BLaER1 treated with 17β-estradiol and CSF1 and Interleukin-3, amounts not matched to agents 10 nM and 100 nM (cell line): ENCODE data around the gene NUP133.

Experiments
- H3K27ac ChIP-seq, 11 experiments: shearing (Covaris generic); formaldehyde crosslinking; 2 replicates each; pipeline ENCODE4 v1.8.1; 2022
- H3K27me3 ChIP-seq, 11 experiments: shearing (Covaris generic); formaldehyde crosslinking; 2 replicates each; pipeline ENCODE4 v1.8.1; 2022
- H3K36me3 ChIP-seq, 11 experiments: shearing (Covaris generic); formaldehyde crosslinking; 2 replicates each; pipeline ENCODE4 v1.8.1; 2022
- H3K4me1 ChIP-seq, 10 experiments: shearing (Covaris generic); formaldehyde crosslinking; 2 replicates each; pipeline ENCODE4 v1.8.1; 2022
- H3K4me2 ChIP-seq, 11 experiments: shearing (Covaris generic); formaldehyde crosslinking; 2 replicates each; pipeline ENCODE4 v1.8.1; 2022
- H3K4me3 ChIP-seq, 10 experiments: shearing (Covaris generic); formaldehyde crosslinking; 2 replicates each; pipeline ENCODE4 v1.8.1; 2022
- H3K9ac ChIP-seq, 11 experiments: shearing (Covaris generic); formaldehyde crosslinking; 2 replicates each; pipeline ENCODE4 v1.8.1; 2022
- H3K9me3 ChIP-seq, 11 experiments: shearing (Covaris generic); formaldehyde crosslinking; replicated peaks in 1 of 11; 2 replicates each; pipeline ENCODE4 v1.8.1; 2022
- H4K20me1 ChIP-seq, 11 experiments: shearing (Covaris generic); formaldehyde crosslinking; 2 replicates each; pipeline ENCODE4 v1.8.1; 2022
- Cebpa-rat ChIP-seq, 11 experiments: shearing (Covaris generic); IDR thresholded peaks; 2 replicates each; pipeline ENCODE4 v1.8.1; 2022

The NUP133 gene

GRCh38 chr1:229448354-229448753 is 59.8 kb downstream of the NUP133 start:
- H3K27me3 ChIP-seq = no peaks in the 10 kb centered on the region
- H3K9me3 ChIP-seq = no peaks in the 10 kb centered on the region
- H3K27ac ChIP-seq = no peak overlapping the region
- no peaks in the 10 kb centered on the region for H3K4me1 ChIP-seq
- no peak overlapping the region for H3K4me3 ChIP-seq
- H3K36me3 ChIP-seq = peaks cover 81 to 100% (median 91%) of the 10 kb centered on the region in 11 experiments
- H3K9ac ChIP-seq = no peak overlapping the region
- TF ChIP-seq Cebpa-rat (IDR thresholded peaks at IDR 0.05) = no peak
- H3K4me2 ChIP-seq = no peak overlapping the region
- no peaks in the 10 kb centered on the region for H4K20me1 ChIP-seq

GRCh38 chr1:229447809-229448252 is 60.3 kb downstream of the NUP133 start:
- H3K4me3 ChIP-seq = no peak overlapping the region
- H3K36me3 ChIP-seq = peaks cover 86 to 100% (median 93%) of the 10 kb centered on the region in 11 experiments
- H3K27me3 ChIP-seq = no peaks in the 10 kb centered on the region
- no peaks in the 10 kb centered on the region for H4K20me1 ChIP-seq
- TF ChIP-seq Cebpa-rat (IDR thresholded peaks at IDR 0.05) = no peak
- H3K9ac ChIP-seq = no peak overlapping the region
- no peak overlapping the region for H3K4me2 ChIP-seq
- H3K4me1 ChIP-seq = no peaks in the 10 kb centered on the region
- H3K27ac ChIP-seq = no peak overlapping the region
- no peaks in the 10 kb centered on the region for H3K9me3 ChIP-seq

GRCh38 chr1:229445828-229446227 is 62.3 kb downstream of the NUP133 start:
- TF ChIP-seq Cebpa-rat (IDR thresholded peaks at IDR 0.05) = no peak
- Histone ChIP-seq H3K4me1 (no peaks in the 10 kb centered on the region), H3K27ac (no peak overlapping the region), H3K9ac (no peak overlapping the region), H3K36me3 (peaks cover 86 to 100% (median 93%) of the 10 kb centered on the region in 11 experiments), H3K4me3 (no peak overlapping the region), H3K9me3 (no peaks in the 10 kb centered on the region), H3K4me2 (no peak overlapping the region), H3K27me3 (no peaks in the 10 kb centered on the region), H4K20me1 (peaks cover 0 to under 1% (median 0%) of the 10 kb centered on the region in 11 experiments; a peak in 1 of 22 replicates)

- Histone ChIP-seq H4K20me1 (peaks cover 0 to 3% (median 0%) of the 10 kb centered on the region in 11 experiments; a peak in 3 of 22 replicates), H3K4me2 (no peak overlapping the region), H3K27me3 (no peaks in the 10 kb centered on the region; a peak in 3 of 22 replicates), H3K27ac (no peak overlapping the region), H3K9me3 (no peaks in the 10 kb centered on the region), H3K36me3 (peaks cover 58 to 74% (median 69%) of the 10 kb centered on the region in 11 experiments), H3K4me3 (no peak overlapping the region), H3K4me1 (no peaks in the 10 kb centered on the region), H3K9ac (no peak overlapping the region)
- TF ChIP-seq Cebpa-rat (IDR thresholded peaks at IDR 0.05) = no peak
Observed at GRCh38 chr1:229440851-229441537, 67.1 kb downstream of the NUP133 start.

- Histone ChIP-seq H3K4me1 (no peaks in the 10 kb centered on the region), H3K27me3 (peaks cover 12 to 27% (median 23%) of the 10 kb centered on the region in 11 experiments), H3K4me3 (no peak overlapping the region), H3K4me2 (no peak overlapping the region), H3K9ac (no peak overlapping the region), H4K20me1 (peaks cover 0 to 3% (median 0%) of the 10 kb centered on the region in 11 experiments; a peak in 4 of 22 replicates), H3K9me3 (peaks cover 0 to 15% (median 7%) of the 10 kb centered on the region in 11 experiments; a peak in 11 of 22 replicates), H3K36me3 (peaks cover 33 to 45% (median 40%) of the 10 kb centered on the region in 11 experiments), H3K27ac (no peak overlapping the region)
- no peak for TF ChIP-seq Cebpa-rat (IDR thresholded peaks at IDR 0.05)
Observed at GRCh38 chr1:229438021-229438420, 70.1 kb downstream of the NUP133 start.

GRCh38 chr1:229437443-229437842 is 70.7 kb downstream of the NUP133 start:
- Histone ChIP-seq H3K4me3 (no peak overlapping the region), H3K4me2 (no peak overlapping the region), H3K36me3 (peaks cover 27 to 39% (median 34%) of the 10 kb centered on the region in 11 experiments), H3K9ac (no peak overlapping the region), H4K20me1 (peaks cover 0 to 3% (median 0%) of the 10 kb centered on the region in 11 experiments; a peak in 4 of 22 replicates), H3K4me1 (no peaks in the 10 kb centered on the region), H3K27me3 (peaks cover 12 to 30% (median 24%) of the 10 kb centered on the region in 11 experiments), H3K9me3 (peaks cover 0 to 21% (median 12%) of the 10 kb centered on the region in 11 experiments; a peak in 12 of 22 replicates), H3K27ac (no peak overlapping the region)
- TF ChIP-seq Cebpa-rat (IDR thresholded peaks at IDR 0.05) = no peak

- Histone ChIP-seq H4K20me1 (peaks cover 0 to 3% (median 0%) of the 10 kb centered on the region in 11 experiments; a peak in 4 of 22 replicates), H3K9me3 (peaks cover 0 to 31% (median 12%) of the 10 kb centered on the region in 11 experiments; a peak in 13 of 22 replicates), H3K4me3 (no peak overlapping the region), H3K9ac (no peak overlapping the region), H3K4me2 (no peak overlapping the region), H3K27ac (no peak overlapping the region), H3K36me3 (peaks cover 15 to 26% (median 22%) of the 10 kb centered on the region in 11 experiments), H3K27me3 (peaks cover 12 to 30% (median 24%) of the 10 kb centered on the region in 11 experiments), H3K4me1 (no peaks in the 10 kb centered on the region)
- no peak for TF ChIP-seq Cebpa-rat (IDR thresholded peaks at IDR 0.05)
Observed at GRCh38 chr1:229436201-229436600, 71.9 kb downstream of the NUP133 start.

GRCh38 chr1:229434641-229435051 is 73.5 kb downstream of the NUP133 start:
- Histone ChIP-seq H3K4me2 (no peak overlapping the region), H3K36me3 (peaks cover under 1 to 11% (median 8%) of the 10 kb centered on the region in 11 experiments; a peak in 18 of 22 replicates), H3K4me1 (no peaks in the 10 kb centered on the region), H3K9ac (no peak overlapping the region), H4K20me1 (no peaks in the 10 kb centered on the region; a peak in 3 of 22 replicates), H3K4me3 (no peak overlapping the region), H3K27me3 (peaks cover 12 to 30% (median 24%) of the 10 kb centered on the region in 11 experiments), H3K9me3 (peaks cover 0 to 32% (median 12%) of the 10 kb centered on the region in 11 experiments; a peak in 13 of 22 replicates), H3K27ac (no peak overlapping the region)
- TF ChIP-seq Cebpa-rat (IDR thresholded peaks at IDR 0.05) = no peak

- peaks cover 12 to 30% (median 24%) of the 10 kb centered on the region in 11 experiments for H3K27me3 ChIP-seq
- no peak within 1 kb of the TSS for H3K9ac ChIP-seq
Observed at GRCh38 chr1:229434005-229434640, 74.0 kb downstream of the NUP133 start, which contains the start of gene ACTA1. TSS of gene ACTA1 (minus strand) at chr1:229434094. CDS start at chr1:229433115, 979 bp downstream.

More at GRCh38 chr1:229434005-229434640, 74.0 kb downstream of the NUP133 start, which contains the start of gene ACTA1:
- peaks cover 0 to 6% (median 2%) of the 10 kb centered on the region in 11 experiments; a peak in 9 of 22 replicates for H3K36me3 ChIP-seq
- H3K4me1 ChIP-seq = no peaks in the 10 kb centered on the region
- H3K4me3 ChIP-seq = no peak within 1 kb of the TSS
- peaks cover 0 to 32% (median 12%) of the 10 kb centered on the region in 11 experiments; a peak in 13 of 22 replicates for H3K9me3 ChIP-seq
- H4K20me1 ChIP-seq = no peaks in the 10 kb centered on the region; a peak in 3 of 22 replicates
- no peak within 1 kb of the TSS for H3K27ac ChIP-seq
- H3K4me2 ChIP-seq = no peak within 1 kb of the TSS
- TF ChIP-seq Cebpa-rat (IDR thresholded peaks at IDR 0.05) = no peak
